Ovary (tissue), 3 donors: ENCODE results near the gene SMIM12.

Experiments used
- EP300 ChIP-seq: sonication (generic); formaldehyde crosslinking; IDR thresholded peaks from one replicate; pipeline ENCODE4 v1.6.1; 2017; ENCODE audit warnings: antibody characterized with exemption
- POLR2A ChIP-seq: fragments of 450-650 bp; IDR thresholded peaks from one replicate; pipeline ENCODE4 v1.6.1; 2017; ENCODE audit warnings: antibody characterized with exemption, mild to moderate bottlenecking, moderate library complexity
- TF ChIP-seq, protein P1 (sequence below), 3 donors: fragments of 450-650 bp in 2 of 3; fragments of 200-600 bp in 1 of 3; IDR thresholded peaks; one replicate each; pipeline versions ENCODE4 v1.5.1 to v1.8.0; 2016 to 2022; ENCODE audit warnings: antibody characterized with exemption in 3 of 3, mild to moderate bottlenecking in 1 of 3
- donor health status: DM: no; HTN: no; CAD: no.

DNA sequence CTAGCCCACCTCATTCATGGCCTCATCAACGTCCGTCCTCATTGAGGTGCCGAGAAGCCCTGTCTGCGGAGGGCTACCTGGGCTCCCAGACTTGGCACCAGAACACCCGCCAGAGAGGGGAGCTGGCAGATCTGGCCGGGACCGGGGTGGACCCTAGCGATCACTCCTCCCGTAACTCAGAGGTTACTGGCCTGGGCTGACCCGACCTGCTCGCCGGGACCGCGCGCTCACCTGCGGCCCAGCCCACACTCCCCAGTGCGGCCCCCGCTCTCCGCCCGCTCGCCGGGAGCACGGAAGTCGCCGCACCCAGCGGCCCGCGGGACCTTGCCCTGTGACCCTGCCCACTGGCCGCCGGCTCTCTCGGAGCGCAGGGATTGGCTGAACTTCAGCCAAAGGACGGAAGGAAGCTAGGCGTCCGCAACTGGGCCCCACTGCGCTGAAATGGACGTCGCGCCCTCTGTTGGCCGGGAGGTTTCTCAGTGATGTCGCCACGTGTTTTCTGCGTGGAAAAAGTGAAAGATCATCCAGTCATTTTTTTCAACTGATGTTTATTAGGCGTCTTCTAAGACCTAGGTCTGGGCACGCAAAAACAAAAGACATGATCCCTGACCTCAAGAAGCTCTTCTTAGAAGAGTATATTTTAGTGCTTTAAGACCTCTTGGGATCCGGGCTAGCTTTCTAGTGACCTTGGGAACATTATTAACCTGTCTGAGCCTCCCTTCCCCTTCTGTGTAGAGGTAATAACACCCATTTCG is at the start of gene SMIM12:
- TF ChIP-seq, protein P1, sequence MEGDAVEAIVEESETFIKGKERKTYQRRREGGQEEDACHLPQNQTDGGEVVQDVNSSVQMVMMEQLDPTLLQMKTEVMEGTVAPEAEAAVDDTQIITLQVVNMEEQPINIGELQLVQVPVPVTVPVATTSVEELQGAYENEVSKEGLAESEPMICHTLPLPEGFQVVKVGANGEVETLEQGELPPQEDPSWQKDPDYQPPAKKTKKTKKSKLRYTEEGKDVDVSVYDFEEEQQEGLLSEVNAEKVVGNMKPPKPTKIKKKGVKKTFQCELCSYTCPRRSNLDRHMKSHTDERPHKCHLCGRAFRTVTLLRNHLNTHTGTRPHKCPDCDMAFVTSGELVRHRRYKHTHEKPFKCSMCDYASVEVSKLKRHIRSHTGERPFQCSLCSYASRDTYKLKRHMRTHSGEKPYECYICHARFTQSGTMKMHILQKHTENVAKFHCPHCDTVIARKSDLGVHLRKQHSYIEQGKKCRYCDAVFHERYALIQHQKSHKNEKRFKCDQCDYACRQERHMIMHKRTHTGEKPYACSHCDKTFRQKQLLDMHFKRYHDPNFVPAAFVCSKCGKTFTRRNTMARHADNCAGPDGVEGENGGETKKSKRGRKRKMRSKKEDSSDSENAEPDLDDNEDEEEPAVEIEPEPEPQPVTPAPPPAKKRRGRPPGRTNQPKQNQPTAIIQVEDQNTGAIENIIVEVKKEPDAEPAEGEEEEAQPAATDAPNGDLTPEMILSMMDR (IDR thresholded peaks at IDR 0.05) = peak; percentile 84 to 89 (median 86)
- TF ChIP-seq POLR2A (peak; percentile 80), EP300 (peak; percentile 26)
